IMR-90 (cell line): Measurements from ENCODE around the gene CENPS. TPM values are rescaled to one million over a fixed set of nuclear protein-coding genes. Genes with fewer than 3 reads are reported as not detected.

Experiments
- ATAC-seq: fragments of 200-7000 bp; cut with Tn5 transposase; 2 replicates; pipeline ENCODE4 v1.9.1; 2020; ENCODE audit warnings: low read depth, mild to moderate bottlenecking, moderate library complexity
- BruUV-seq: library from RNA; stranded (reverse); fragments of 400-500 nt; replicated peaks from 2 replicates; lab custom pipeline; 2021; lab: Mats Ljungman, UMichigan
- CTCF ChIA-PET: fragments of 300-600 bp; formaldehyde crosslinking; extraction: SDS; loops from one replicate; lab custom pipeline; 2021; ENCODE audit warnings: antibody characterized with exemption; lab: Yijun Ruan, JAX
- POLR2A ChIA-PET: fragments of 300-600 bp; sonication (Branson Sonifier 250); formaldehyde crosslinking; loops from one replicate; lab custom pipeline; 2022; ENCODE audit warnings: antibody characterized with exemption; ENCODE audit not compliant: unreplicated experiment; lab: Charles Lee
- DNase-seq: peaks from one replicate; pipeline ENCODE4 v3.0.0; 2013
- H2AFZ ChIP-seq: replicated peaks from 2 replicates; pipeline ENCODE3; 2013; ENCODE audit warnings: low read length, mild to moderate bottlenecking; ENCODE audit not compliant: poor library complexity
- H2AK5ac ChIP-seq: 2 replicates; pipeline ENCODE4 v1.6.1; 2013; ENCODE audit warnings: low read depth, low read length, inconsistent platforms
- H2AK9ac ChIP-seq: replicated peaks from 2 replicates; pipeline ENCODE3; 2013; ENCODE audit warnings: mild to moderate bottlenecking, low read depth, low read length, moderate library complexity; ENCODE audit not compliant: poor library complexity
- H2BK120ac ChIP-seq: 2 replicates; pipeline ENCODE4 v1.6.1; 2013; ENCODE audit warnings: low read depth, low read length, inconsistent platforms
- H2BK15ac ChIP-seq: 3 replicates; pipeline ENCODE4 v1.6.1; 2013; ENCODE audit warnings: low read depth, low read length, inconsistent platforms
- H2BK20ac ChIP-seq: 2 replicates; pipeline ENCODE4 v1.6.1; 2013; ENCODE audit warnings: low read depth, mild to moderate bottlenecking, inconsistent platforms, low read length, moderate library complexity
- H2BK5ac ChIP-seq: 2 replicates; pipeline ENCODE4 v1.6.1; 2013; ENCODE audit warnings: mild to moderate bottlenecking, low read depth, low read length, inconsistent platforms; ENCODE audit not compliant: poor library complexity, severe bottlenecking
- H3K14ac ChIP-seq: replicated peaks from 2 replicates; pipeline ENCODE4 v1.6.1; 2013; ENCODE audit warnings: low read depth, low read length, inconsistent platforms
- H3K18ac ChIP-seq: 2 replicates; pipeline ENCODE4 v1.6.1; 2013; ENCODE audit warnings: low read depth, low read length, control low read depth
- H3K23ac ChIP-seq: 2 replicates; pipeline ENCODE4 v1.6.1; 2013; ENCODE audit warnings: low read depth, low read length, inconsistent platforms
- H3K27ac ChIP-seq: 2 replicates; pipeline ENCODE4 v1.5.1; 2013; ENCODE audit warnings: mild to moderate bottlenecking, control low read depth, low read length; ENCODE audit not compliant: insufficient read depth
- H3K27me3 ChIP-seq: 2 replicates; pipeline ENCODE4 v1.6.1; 2013; ENCODE audit warnings: low read length; ENCODE audit not compliant: control insufficient read depth, insufficient read depth
- H3K36me3 ChIP-seq: 2 replicates; pipeline ENCODE4 v1.6.1; 2013; ENCODE audit warnings: low read length, mixed read lengths; ENCODE audit not compliant: control insufficient read depth, insufficient read depth
- H3K4ac ChIP-seq: 2 replicates; pipeline ENCODE4 v1.6.1; 2013; ENCODE audit warnings: low read depth, low read length, inconsistent platforms
- H3K4me1 ChIP-seq: 2 replicates; pipeline ENCODE4 v1.6.1; 2013; ENCODE audit warnings: low read length, mixed read lengths; ENCODE audit not compliant: control insufficient read depth, insufficient read depth
- H3K4me2 ChIP-seq: 2 replicates; pipeline ENCODE4 v1.6.1; 2013; ENCODE audit warnings: low read depth, mild to moderate bottlenecking, control low read depth, low read length, moderate library complexity
- H3K4me3 ChIP-seq: 2 replicates; pipeline ENCODE4 v1.5.1; 2013; ENCODE audit warnings: low read depth, mild to moderate bottlenecking, control low read depth, low read length, moderate library complexity; ENCODE audit not compliant: insufficient read depth
- H3K56ac ChIP-seq: 2 replicates; pipeline ENCODE4 v1.6.1; 2013; ENCODE audit warnings: low read length, inconsistent platforms; ENCODE audit not compliant: insufficient read depth; ENCODE audit errors: extremely low read depth
- H3K79me1 ChIP-seq, 2 experiments: 2 replicates each; pipeline ENCODE4 v1.6.1; 2013; ENCODE audit warnings: low read length in 2 of 2, inconsistent platforms in 1 of 2, low read depth in 1 of 2
- H3K9ac ChIP-seq: 2 replicates; pipeline ENCODE4 v1.6.1; 2013; ENCODE audit warnings: low read depth, low read length, control low read depth
- H3K9me1 ChIP-seq: 2 replicates; pipeline ENCODE4 v1.6.1; 2013; ENCODE audit warnings: low read length, inconsistent platforms; ENCODE audit not compliant: insufficient read depth
- H3K9me3 ChIP-seq: 2 replicates; pipeline ENCODE4 v1.6.1; 2013; ENCODE audit warnings: low read length; ENCODE audit not compliant: control insufficient read depth, insufficient read depth
- H4K20me1 ChIP-seq: 2 replicates; pipeline ENCODE4 v1.6.1; 2013; ENCODE audit warnings: low read length, inconsistent platforms; ENCODE audit not compliant: insufficient read depth
- H4K5ac ChIP-seq: 2 replicates; pipeline ENCODE4 v1.6.1; 2013; ENCODE audit warnings: mild to moderate bottlenecking, low read depth, low read length, control low read depth
- H4K8ac ChIP-seq, 2 experiments: 2 replicates each; pipeline ENCODE4 v1.6.1; 2013; ENCODE audit warnings: low read depth in 2 of 2, low read length in 2 of 2, control low read depth in 1 of 2, inconsistent platforms in 1 of 2
- H4K91ac ChIP-seq: 2 replicates; pipeline ENCODE4 v1.6.1; 2013; ENCODE audit warnings: low read depth, low read length, inconsistent platforms; ENCODE audit not compliant: insufficient read depth
- CHD1 ChIP-seq: IDR thresholded peaks from 2 replicates; pipeline ENCODE4 v1.6.1; 2012; ENCODE audit warnings: low read depth, low read length, improper control_type of control experiment
- NFE2L2 ChIP-seq: fragments of 150-350 bp; IDR thresholded peaks from 2 replicates; pipeline ENCODE4 v1.6.1; 2016; ENCODE audit warnings: low read depth, mild to moderate bottlenecking, low read length
- RAD21 ChIP-seq: IDR thresholded peaks from 2 replicates; pipeline ENCODE4 v1.6.1; 2012; ENCODE audit warnings: low read length, improper control_type of control experiment
- RCOR1 ChIP-seq: IDR thresholded peaks from 2 replicates; pipeline ENCODE4 v1.6.1; 2012; ENCODE audit warnings: mild to moderate bottlenecking, low read length, improper control_type of control experiment; ENCODE audit not compliant: insufficient replicate concordance
- USF2 ChIP-seq: fragments of 150-350 bp; IDR thresholded peaks from 2 replicates; pipeline ENCODE4 v1.6.1; 2017; ENCODE audit warnings: mild to moderate bottlenecking, antibody characterized with exemption, low read length, low read depth
- WGBS, 2 experiments: methylation state at CpG; one replicate each; pipeline versions ENCODE4 v1.1.5 to v1.1.7; 2013; ENCODE audit warnings: missing lambda C conversion rate in 2 of 2; ENCODE audit not compliant: insufficient read length in 1 of 2; ENCODE audit errors: extremely low coverage in 2 of 2; 5-methylcytosine and 5-hydroxymethylcytosine counted together
- dilution Hi-C: fragments of 300-500 bp; cut with HindIII; formaldehyde crosslinking; loops from one replicate; pipeline ENCODE4 v1.14.3; 2018; ENCODE audit warnings: low sequenced_read_pairs; ENCODE audit not compliant: unreplicated experiment
- in situ Hi-C: fragments of 300-500 bp; cut with MboI; formaldehyde crosslinking; loops from 3 replicates; pipeline ENCODE4 v1.14.3; 2019; ENCODE audit warnings: low sequenced_read_pairs, inconsistent platforms, mixed read lengths
- intact Hi-C: fragments of 100-400 bp; cut with micrococcal nuclease; formaldehyde crosslinking; loops from 2 replicates; pipeline ENCODE4 v1.10.0; 2022
- polyA plus RNA-seq, 3 experiments: library from polyadenylated mRNA; depleted of rRNA; stranded (reverse); fragments of >200 nt; gene quantifications; 2 replicates each; pipeline ENCODE4 v1.2.3, GENCODE V29; 2012; ENCODE audit warnings: low replicate concordance in 1 of 3
- total RNA-seq: library from RNA; depleted of rRNA; stranded (reverse); fragments of >200 nt; gene quantifications from 2 replicates; pipeline ENCODE4 v1.2.3, GENCODE V29; 2012

The CENPS gene
- total and polyA plus RNA-seq, 2 of the 4 experiments (the other 2 are of a cell fraction) = 9.9 to 12.3 TPM

- DNase-seq (no peak), ATAC-seq (no peak)
- H4K20me1 ChIP-seq = no peaks in the 10 kb centered on the region
- no TSS peak for BruUV-seq
- no peak overlapping the region for H2BK15ac ChIP-seq
- H3K4ac ChIP-seq = no peak overlapping the region
- no peak overlapping the region for H3K4me3 ChIP-seq
- H3K9me1 ChIP-seq = no peaks in the 10 kb centered on the region
- dilution Hi-C loops = no loop called here
- no peak overlapping the region for H3K56ac ChIP-seq
- no peak overlapping the region for H3K4me2 ChIP-seq
- POLR2A ChIA-PET = no interaction called here
- H2BK120ac ChIP-seq = no peak overlapping the region
- WGBS, 2 experiments = no CpG with 5 or more reads among the region's 2 CpGs
- no peaks in the 10 kb centered on the region for H3K9me3 ChIP-seq
- H2AFZ ChIP-seq = no peak overlapping the region
- no peaks in the 10 kb centered on the region; the same call in 1 of the 2 replicates for H3K4me1 ChIP-seq
- H3K18ac ChIP-seq = no peak overlapping the region
- H3K27ac ChIP-seq = no peak overlapping the region
- H3K36me3 ChIP-seq = peaks cover 45% of the 10 kb centered on the region
- intact Hi-C loops = no loop called here
- H3K27me3 ChIP-seq = no peaks in the 10 kb centered on the region
- H3K23ac ChIP-seq = no peak overlapping the region
- H4K5ac ChIP-seq = no peak overlapping the region
- no peak for TF ChIP-seq NFE2L2
- TF ChIP-seq RCOR1 = no peak
- TF ChIP-seq USF2 = no peak
- TF ChIP-seq RAD21 = no peak
- no peak for TF ChIP-seq CHD1
- H2AK5ac ChIP-seq = no peak overlapping the region
- peaks cover 12 to 13% of the 10 kb centered on the region in 2 experiments for H3K79me1 ChIP-seq
- no peak overlapping the region for H4K91ac ChIP-seq
- in situ Hi-C loops = no loop called here
- H3K14ac ChIP-seq = no peak overlapping the region
- H3K9ac ChIP-seq = no peak overlapping the region
- H2BK20ac ChIP-seq = no peak overlapping the region
- H4K8ac ChIP-seq = no peak overlapping the region
- CTCF ChIA-PET = no interaction called here
- H2AK9ac ChIP-seq = no peak overlapping the region
- no peak overlapping the region for H2BK5ac ChIP-seq
These were observed 36.8 kb downstream of the CENPS start for GRCh38 chr1:10467078-10467477.
